ENCODE data around the gene HHAT.

The HHAT gene

GRCh38 chr1:210455840-210456603 lies 127.3 kb downstream of the HHAT start:
- Mint-ChIP-seq H3K27me3 (ENCODE audit: low read depth, poor library complexity) (peaks cover 11% of the 10 kb centered on the region), H3K9me3 (no peaks in the 10 kb centered on the region), H3K4me3 (no peak overlapping the region), H3K36me3 (ENCODE audit: low read depth) (peaks cover 4% of the 10 kb centered on the region), H3K27ac (no peak overlapping the region), H3K4me1 (no peaks in the 10 kb centered on the region)
- no peak for DNase-seq
- TF ChIP-seq, protein P1, sequence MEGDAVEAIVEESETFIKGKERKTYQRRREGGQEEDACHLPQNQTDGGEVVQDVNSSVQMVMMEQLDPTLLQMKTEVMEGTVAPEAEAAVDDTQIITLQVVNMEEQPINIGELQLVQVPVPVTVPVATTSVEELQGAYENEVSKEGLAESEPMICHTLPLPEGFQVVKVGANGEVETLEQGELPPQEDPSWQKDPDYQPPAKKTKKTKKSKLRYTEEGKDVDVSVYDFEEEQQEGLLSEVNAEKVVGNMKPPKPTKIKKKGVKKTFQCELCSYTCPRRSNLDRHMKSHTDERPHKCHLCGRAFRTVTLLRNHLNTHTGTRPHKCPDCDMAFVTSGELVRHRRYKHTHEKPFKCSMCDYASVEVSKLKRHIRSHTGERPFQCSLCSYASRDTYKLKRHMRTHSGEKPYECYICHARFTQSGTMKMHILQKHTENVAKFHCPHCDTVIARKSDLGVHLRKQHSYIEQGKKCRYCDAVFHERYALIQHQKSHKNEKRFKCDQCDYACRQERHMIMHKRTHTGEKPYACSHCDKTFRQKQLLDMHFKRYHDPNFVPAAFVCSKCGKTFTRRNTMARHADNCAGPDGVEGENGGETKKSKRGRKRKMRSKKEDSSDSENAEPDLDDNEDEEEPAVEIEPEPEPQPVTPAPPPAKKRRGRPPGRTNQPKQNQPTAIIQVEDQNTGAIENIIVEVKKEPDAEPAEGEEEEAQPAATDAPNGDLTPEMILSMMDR (IDR thresholded peaks at IDR 0.05), result no peak

DNA sequence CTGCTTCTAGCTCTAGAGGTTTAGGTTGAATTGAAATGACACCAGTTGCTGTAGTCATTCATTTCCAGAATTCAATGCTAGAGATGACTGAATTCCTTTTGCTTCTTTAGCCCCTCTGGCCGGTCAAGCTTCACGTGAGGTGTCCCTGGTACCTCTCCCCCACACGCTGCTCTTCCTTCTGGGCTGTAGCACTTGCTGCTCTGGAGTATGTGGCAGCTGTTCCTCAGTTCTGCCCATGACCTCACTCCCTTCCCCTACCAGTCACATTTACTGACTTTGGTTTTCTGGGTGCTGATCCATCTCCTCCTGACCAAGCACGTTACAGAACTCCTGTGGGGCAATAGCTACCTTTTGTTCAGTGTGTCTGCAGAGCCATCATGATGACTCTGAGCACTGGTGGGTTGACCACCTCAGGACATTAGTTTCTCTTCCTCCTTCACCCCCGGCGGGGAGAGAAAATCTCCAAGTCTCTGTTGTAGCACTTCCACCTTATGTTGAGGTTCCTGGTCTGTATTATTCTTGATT lies 128.1 kb downstream of the HHAT start:
- H3K27ac Mint-ChIP-seq, result no peak overlapping the region
- H3K9me3 Mint-ChIP-seq, result no peaks in the 10 kb centered on the region
- H3K4me1 Mint-ChIP-seq, result no peaks in the 10 kb centered on the region
- TF ChIP-seq, protein P1 (IDR thresholded peaks at IDR 0.05), result no peak
- no peak overlapping the region for H3K4me3 Mint-ChIP-seq
- no peak for DNase-seq
- H3K27me3 Mint-ChIP-seq (ENCODE audit: low read depth, poor library complexity), result peaks cover 11% of the 10 kb centered on the region
- peaks cover 4% of the 10 kb centered on the region for H3K36me3 Mint-ChIP-seq (ENCODE audit: low read depth)

GRCh38 chr1:210457568-210457967 lies 128.9 kb downstream of the HHAT start:
- no peaks in the 10 kb centered on the region for H3K9me3 Mint-ChIP-seq
- no peak overlapping the region for H3K27ac Mint-ChIP-seq
- H3K36me3 Mint-ChIP-seq (ENCODE audit: low read depth), result peaks cover 4% of the 10 kb centered on the region
- no peak overlapping the region for H3K4me3 Mint-ChIP-seq
- no peak for DNase-seq
- peaks cover 11% of the 10 kb centered on the region for H3K27me3 Mint-ChIP-seq (ENCODE audit: low read depth, poor library complexity)
- TF ChIP-seq, protein P1 (IDR thresholded peaks at IDR 0.05), result no peak
- H3K4me1 Mint-ChIP-seq, result no peaks in the 10 kb centered on the region

- peak; percentile 19 for DNase-seq
- H3K4me1 Mint-ChIP-seq, result peaks cover 7% of the 10 kb centered on the region
- no peaks in the 10 kb centered on the region for H3K36me3 Mint-ChIP-seq (ENCODE audit: low read depth)
- TF ChIP-seq, protein P1 (IDR thresholded peaks at IDR 0.05), result no peak
- H3K27ac Mint-ChIP-seq, result no peak overlapping the region
- H3K27me3 Mint-ChIP-seq (ENCODE audit: low read depth, poor library complexity), result peaks cover 9% of the 10 kb centered on the region
- H3K9me3 Mint-ChIP-seq, result no peaks in the 10 kb centered on the region
- no peak overlapping the region for H3K4me3 Mint-ChIP-seq
These were observed 135.9 kb downstream of the HHAT start for GRCh38 chr1:210464519-210465039.

GRCh38 chr1:210465150-210465549 lies 136.4 kb downstream of the HHAT start:
- Mint-ChIP-seq H3K27me3 (ENCODE audit: low read depth, poor library complexity) (peaks cover 7% of the 10 kb centered on the region), H3K36me3 (ENCODE audit: low read depth) (no peaks in the 10 kb centered on the region), H3K4me3 (no peak overlapping the region), H3K27ac (no peak overlapping the region), H3K9me3 (no peaks in the 10 kb centered on the region), H3K4me1 (peaks cover 7% of the 10 kb centered on the region)
- TF ChIP-seq, protein P1 (IDR thresholded peaks at IDR 0.05), result no peak
- no peak for DNase-seq
